Thymus (tissue), 11 donors: ENCODE results near the gene BLZF1. TPM values are rescaled to one million over a fixed set of nuclear protein-coding genes. Genes with fewer than 3 reads are reported as not detected.
"Not testable (repeated sequence)": the region's sequence is repeated elsewhere in the genome, so short reads cannot be mapped to it uniquely, and the experiment has no call there.

Experiments
- DNase-seq, 9 donors: peaks; one replicate each; pipeline ENCODE4 v3.0.0-alpha.2; 2013; ENCODE audit warnings: low spot score in 9 of 9, low read depth in 6 of 9, missing footprints in 1 of 9
- H3K27ac ChIP-seq, 2 donors: one replicate each; pipeline ENCODE4 v1.5.1; 2013; ENCODE audit warnings: control low read depth in 1 of 2, low read depth in 1 of 2, low read length in 1 of 2, mild to moderate bottlenecking in 1 of 2, moderate library complexity in 1 of 2
- H3K27me3 ChIP-seq, 2 donors: one replicate each; pipeline ENCODE4 v1.5.1; 2013; ENCODE audit warnings: low read length in 1 of 2; ENCODE audit not compliant: control insufficient read depth in 2 of 2, insufficient read depth in 1 of 2
- H3K36me3 ChIP-seq, 2 donors: one replicate each; pipeline ENCODE4 v1.5.1; 2013; ENCODE audit warnings: low read length in 1 of 2, mild to moderate bottlenecking in 1 of 2, moderate library complexity in 1 of 2; ENCODE audit not compliant: control insufficient read depth in 2 of 2, insufficient read depth in 2 of 2
- H3K4me1 ChIP-seq, 2 donors: one replicate each; pipeline ENCODE4 v1.5.1; 2013; ENCODE audit warnings: low read length in 2 of 2; ENCODE audit not compliant: control insufficient read depth in 2 of 2, insufficient read depth in 2 of 2
- H3K4me3 ChIP-seq, 2 donors: one replicate each; pipeline ENCODE4 v1.5.1; 2013; ENCODE audit warnings: low read length in 2 of 2, control low read depth in 1 of 2, mild to moderate bottlenecking in 1 of 2
- H3K9me3 ChIP-seq, 2 donors: one replicate each; pipeline ENCODE4 v1.5.1; 2013; ENCODE audit warnings: low read length in 1 of 2, mild to moderate bottlenecking in 1 of 2; ENCODE audit not compliant: control insufficient read depth in 2 of 2, insufficient read depth in 1 of 2
- WGBS: extraction: QIAGEN DNeasy Blood & Tissue Kit; methylation state at CpG from one replicate; pipeline ENCODE4 v1.1.7; 2013; 5-methylcytosine and 5-hydroxymethylcytosine counted together
- polyA plus RNA-seq: library from polyadenylated mRNA; stranded (reverse); fragments of 200-250 nt; gene quantifications from one replicate; pipeline ENCODE4 v1.2.3, GENCODE V29; 2013
- total RNA-seq: library from RNA; stranded (reverse); fragments of 120-200 nt; gene quantifications from one replicate; pipeline ENCODE4 v1.2.4, GENCODE V29; 2013
- donor health status: healthy.

BLZF1 gene
- total and polyA plus RNA-seq, 2 donors, result 16.8 to 24.7 TPM

- not testable (repeated sequence) for DNase-seq, H3K36me3 ChIP-seq, H3K4me1 ChIP-seq, H3K27ac ChIP-seq, H3K9me3 ChIP-seq, H3K4me3 ChIP-seq, H3K27me3 ChIP-seq
- WGBS, result 90% methylated on average over 1 of the region's 1 CpG
These were observed 34.6 kb downstream of the BLZF1 start for GRCh38 chr1:169402578-169402977.

- not testable (repeated sequence) for H3K27me3 ChIP-seq, H3K4me3 ChIP-seq, H3K4me1 ChIP-seq, H3K36me3 ChIP-seq, DNase-seq, H3K9me3 ChIP-seq, H3K27ac ChIP-seq
- WGBS, result 98% methylated on average over 5 of the region's 5 CpGs
These were observed 40.3 kb downstream of the BLZF1 start for GRCh38 chr1:169408340-169408739.

- H3K36me3 ChIP-seq, result no peaks in the 10 kb centered on the region
- no peak overlapping the region for H3K4me3 ChIP-seq
- WGBS, result 97% methylated on average over 2 of the region's 2 CpGs
- H3K4me1 ChIP-seq, result no peaks in the 10 kb centered on the region
- H3K27ac ChIP-seq, result no peak overlapping the region
- no peak for DNase-seq
- no peaks in the 10 kb centered on the region for H3K27me3 ChIP-seq
- H3K9me3 ChIP-seq, result no peaks in the 10 kb centered on the region
These were observed 47.0 kb downstream of the BLZF1 start for GRCh38 chr1:169414952-169415351.

GRCh38 chr1:169421309-169421708 is 53.3 kb downstream of the BLZF1 start:
- Histone ChIP-seq H3K27ac (no peak overlapping the region), H3K36me3 (no peaks in the 10 kb centered on the region), H3K4me1 (no peaks in the 10 kb centered on the region), H3K4me3 (no peak overlapping the region), H3K27me3 (no peaks in the 10 kb centered on the region), H3K9me3 (no peaks in the 10 kb centered on the region)
- 96% methylated on average over 5 of the region's 5 CpGs for WGBS
- no peak for DNase-seq

- H3K27me3 ChIP-seq, result peaks cover 0 to 6% of the 10 kb centered on the region in 2 donors
- no peak overlapping the region for H3K4me3 ChIP-seq
- 83% methylated on average over 6 of the region's 6 CpGs for WGBS
These were observed 58.2 kb downstream of the BLZF1 start for GRCh38 chr1:169426174-169426705.

GRCh38 chr1:169427081-169427641 is 59.2 kb downstream of the BLZF1 start, which contains the start of gene CCDC181:
Gene CCDC181, minus strand, starts transcription at chr1:169427474. Its CDS starts 2,547 bp downstream, at chr1:169424927.
- H3K27me3 ChIP-seq, result peaks cover 0 to 6% of the 10 kb centered on the region in 2 donors
- WGBS, result 1% methylated on average over 29 of the region's 29 CpGs
- peak; percentile 55 to 90 (median 71) for DNase-seq

More at GRCh38 chr1:169426174-169426705, 58.2 kb downstream of the BLZF1 start:
- Histone ChIP-seq H3K4me1 (peaks cover 3 to 4% of the 10 kb centered on the region in 2 donors), H3K36me3 (no peaks in the 10 kb centered on the region), H3K9me3 (no peaks in the 10 kb centered on the region), H3K27ac (no peak overlapping the region)
- no peak for DNase-seq

More at GRCh38 chr1:169427081-169427641, 59.2 kb downstream of the BLZF1 start, which contains the start of gene CCDC181:
- Histone ChIP-seq H3K9me3 (no peaks in the 10 kb centered on the region), H3K4me1 (peaks cover 3 to 4% of the 10 kb centered on the region in 2 donors), H3K4me3 (peak within 1 kb of the TSS; percentile 40), H3K36me3 (no peaks in the 10 kb centered on the region), H3K27ac (no peak within 1 kb of the TSS)

Other genes with a start within 250 kb of the BLZF1 start
- 16.1 TPM for gene NME7, start 398 bp upstream of the BLZF1 start, total RNA-seq
- gene NME7, start 398 bp upstream of the BLZF1 start, polyA plus RNA-seq, result 14.9 TPM
- gene CCDC181, start 59.3 kb downstream of the BLZF1 start, total RNA-seq, result 0.47 TPM
- gene CCDC181, start 59.3 kb downstream of the BLZF1 start, polyA plus RNA-seq, result 0.68 TPM
- gene SLC19A2, start 117.7 kb downstream of the BLZF1 start, total RNA-seq, result 4.6 TPM
- gene SLC19A2, start 117.7 kb downstream of the BLZF1 start, polyA plus RNA-seq, result 22.7 TPM
- 0.85 TPM for gene F5, start 218.3 kb downstream of the BLZF1 start, total RNA-seq
- 4.1 TPM for gene F5, start 218.3 kb downstream of the BLZF1 start, polyA plus RNA-seq